Measurements from ENCODE around the gene DCDC2. TPM values are rescaled to one million over a fixed set of nuclear protein-coding genes. Genes with fewer than 3 reads are reported as not detected.
"Not testable (repeated sequence)": the region's sequence is repeated elsewhere in the genome, so short reads cannot be mapped to it uniquely, and the experiment has no call there.

DCDC2 gene
- total RNA-seq, 3 donors from 2014 or later = 0.20 TPM; not detected in 2

- no peak for ATAC-seq
- peaks cover 18% of the 10 kb centered on the region for H3K27me3 Mint-ChIP-seq (ENCODE audit: low read depth)
- no peaks in the 10 kb centered on the region for H3K4me1 Mint-ChIP-seq (ENCODE audit: low read depth)
- H3K36me3 Mint-ChIP-seq (ENCODE audit: insufficient read depth) = no peaks in the 10 kb centered on the region
- H3K4me3 Mint-ChIP-seq = no peak overlapping the region
- DNase-seq = no peak
- no peaks in the 10 kb centered on the region for H3K9me3 Mint-ChIP-seq
Observed at GRCh38 chr6:24323632-24324337, 34.1 kb downstream of the DCDC2 start.

- DNase-seq = no peak
- no peak for ATAC-seq
- H3K36me3 Mint-ChIP-seq (ENCODE audit: insufficient read depth) = no peaks in the 10 kb centered on the region
- no peak overlapping the region for H3K4me3 Mint-ChIP-seq
- peaks cover 21% of the 10 kb centered on the region for H3K27me3 Mint-ChIP-seq (ENCODE audit: low read depth)
- H3K9me3 Mint-ChIP-seq = no peaks in the 10 kb centered on the region
- no peaks in the 10 kb centered on the region for H3K4me1 Mint-ChIP-seq (ENCODE audit: low read depth)
Observed at GRCh38 chr6:24322924-24323323, 34.9 kb downstream of the DCDC2 start.

GRCh38 chr6:24322446-24322845, 35.4 kb downstream of the DCDC2 start:
- not testable (repeated sequence) for H3K9me3 Mint-ChIP-seq; H3K4me3 Mint-ChIP-seq; H3K4me1 Mint-ChIP-seq (ENCODE audit: low read depth); DNase-seq; H3K36me3 Mint-ChIP-seq (ENCODE audit: insufficient read depth); ATAC-seq
- peaks cover 21% of the 10 kb centered on the region for H3K27me3 Mint-ChIP-seq (ENCODE audit: low read depth)

- no peak for ATAC-seq
- H3K9me3 Mint-ChIP-seq = no peaks in the 10 kb centered on the region
- H3K27me3 Mint-ChIP-seq (ENCODE audit: low read depth) = peaks cover 21% of the 10 kb centered on the region
- no peak overlapping the region for H3K4me3 Mint-ChIP-seq
- no peaks in the 10 kb centered on the region for H3K36me3 Mint-ChIP-seq (ENCODE audit: insufficient read depth)
- H3K4me1 Mint-ChIP-seq (ENCODE audit: low read depth) = no peaks in the 10 kb centered on the region
- DNase-seq = no peak
Observed at GRCh38 chr6:24321538-24322162, 36.2 kb downstream of the DCDC2 start.

DNA sequence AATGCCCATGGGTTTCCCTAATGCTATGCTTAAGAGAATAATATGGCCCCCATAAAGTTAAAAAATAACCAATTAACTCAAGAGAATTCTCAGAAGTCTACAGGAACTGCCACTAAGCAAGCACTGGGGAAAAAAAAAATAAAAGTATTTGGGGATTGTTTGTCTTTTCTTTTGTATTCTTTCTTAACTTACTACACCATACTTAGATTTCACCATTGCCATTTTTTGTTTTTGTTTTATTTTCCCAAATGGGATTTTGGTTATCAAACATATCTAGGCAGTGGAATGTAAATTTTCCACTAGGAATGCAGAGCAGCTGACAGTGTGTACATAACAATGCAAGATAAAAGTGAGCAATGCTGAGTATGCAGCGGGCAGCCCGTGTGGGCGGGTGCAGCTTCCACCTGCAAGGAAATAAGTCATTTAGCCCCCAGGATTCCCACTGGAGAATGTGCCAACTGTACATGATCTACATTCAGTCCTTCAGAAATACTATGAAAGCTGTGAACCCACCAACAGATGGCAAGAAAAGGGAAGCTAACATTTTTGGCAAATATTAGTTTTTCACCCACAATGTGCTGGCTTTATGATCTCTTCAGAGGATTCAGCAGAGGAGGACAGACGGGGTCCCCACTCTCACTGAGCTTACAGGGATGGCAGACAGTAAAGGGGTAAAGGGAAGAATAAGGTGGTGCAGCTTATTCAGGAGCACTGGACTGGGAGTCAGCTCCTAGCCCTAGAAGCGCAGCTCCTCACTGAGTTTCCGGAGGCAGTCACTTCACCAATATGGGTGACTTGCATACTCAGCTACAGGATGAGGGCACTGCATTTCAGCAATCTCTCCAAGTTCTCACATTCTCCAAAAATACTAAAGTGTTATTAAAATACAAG, 44.4 kb downstream of the DCDC2 start:
- peaks cover 11% of the 10 kb centered on the region for H3K9me3 Mint-ChIP-seq

GRCh38 chr6:24311775-24312174, 46.1 kb downstream of the DCDC2 start:
- Mint-ChIP-seq H3K27me3 (ENCODE audit: low read depth) (peaks cover 16% of the 10 kb centered on the region), H3K9me3 (peaks cover 11% of the 10 kb centered on the region)
- not testable (repeated sequence) for H3K36me3 Mint-ChIP-seq (ENCODE audit: insufficient read depth); ATAC-seq; DNase-seq; H3K4me3 Mint-ChIP-seq; H3K4me1 Mint-ChIP-seq (ENCODE audit: low read depth)

More for the DNA sequence above, 44.4 kb downstream of the DCDC2 start:
- H3K4me1 Mint-ChIP-seq (ENCODE audit: low read depth) = no peaks in the 10 kb centered on the region
- no peak overlapping the region for H3K4me3 Mint-ChIP-seq
- ATAC-seq = no peak
- DNase-seq = no peak
- peaks cover 14% of the 10 kb centered on the region for H3K27me3 Mint-ChIP-seq (ENCODE audit: low read depth)
- H3K36me3 Mint-ChIP-seq (ENCODE audit: insufficient read depth) = no peaks in the 10 kb centered on the region

DNA sequence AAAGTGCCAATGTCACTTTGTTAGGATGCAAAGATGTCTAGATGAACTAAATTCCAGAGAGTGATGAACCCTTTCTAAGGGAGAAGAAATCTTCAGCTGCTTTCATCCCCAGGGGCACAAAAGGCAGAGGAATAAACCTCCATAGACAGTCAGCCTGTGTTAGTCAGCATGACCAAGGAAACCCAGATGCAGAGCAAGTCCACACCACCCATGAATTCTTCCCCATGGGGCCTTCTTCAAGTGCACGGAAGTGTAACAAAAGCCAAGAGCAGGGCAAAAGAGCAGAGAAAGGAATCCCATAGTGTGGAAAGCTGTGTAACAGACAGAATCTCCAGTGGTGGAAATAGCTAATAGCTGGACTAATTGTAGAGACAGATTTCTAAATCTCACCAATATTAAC, 50.0 kb downstream of the DCDC2 start:
- Mint-ChIP-seq H3K27me3 (ENCODE audit: low read depth) (peaks cover 6% of the 10 kb centered on the region), H3K36me3 (ENCODE audit: insufficient read depth) (no peaks in the 10 kb centered on the region), H3K4me1 (ENCODE audit: low read depth) (no peaks in the 10 kb centered on the region), H3K9me3 (peaks cover 11% of the 10 kb centered on the region), H3K4me3 (no peak overlapping the region)
- DNase-seq (no peak), ATAC-seq (no peak)

GRCh38 chr6:24306936-24307335, 50.9 kb downstream of the DCDC2 start:
- no peak overlapping the region for H3K4me3 Mint-ChIP-seq

GRCh38 chr6:24306038-24306437, 51.8 kb downstream of the DCDC2 start:
- H3K9me3 Mint-ChIP-seq = peaks cover 4% of the 10 kb centered on the region
- H3K36me3 Mint-ChIP-seq (ENCODE audit: insufficient read depth) = no peaks in the 10 kb centered on the region
- H3K4me1 Mint-ChIP-seq (ENCODE audit: low read depth) = no peaks in the 10 kb centered on the region
- ATAC-seq (no peak), DNase-seq (no peak)
- peaks cover 6% of the 10 kb centered on the region for H3K27me3 Mint-ChIP-seq (ENCODE audit: low read depth)
- H3K4me3 Mint-ChIP-seq = no peak overlapping the region

More at GRCh38 chr6:24306936-24307335, 50.9 kb downstream of the DCDC2 start:
- ATAC-seq = no peak
- no peak for DNase-seq
- Mint-ChIP-seq H3K27me3 (ENCODE audit: low read depth) (peaks cover 6% of the 10 kb centered on the region), H3K9me3 (peaks cover 8% of the 10 kb centered on the region), H3K36me3 (ENCODE audit: insufficient read depth) (no peaks in the 10 kb centered on the region), H3K4me1 (ENCODE audit: low read depth) (no peaks in the 10 kb centered on the region)

DNA sequence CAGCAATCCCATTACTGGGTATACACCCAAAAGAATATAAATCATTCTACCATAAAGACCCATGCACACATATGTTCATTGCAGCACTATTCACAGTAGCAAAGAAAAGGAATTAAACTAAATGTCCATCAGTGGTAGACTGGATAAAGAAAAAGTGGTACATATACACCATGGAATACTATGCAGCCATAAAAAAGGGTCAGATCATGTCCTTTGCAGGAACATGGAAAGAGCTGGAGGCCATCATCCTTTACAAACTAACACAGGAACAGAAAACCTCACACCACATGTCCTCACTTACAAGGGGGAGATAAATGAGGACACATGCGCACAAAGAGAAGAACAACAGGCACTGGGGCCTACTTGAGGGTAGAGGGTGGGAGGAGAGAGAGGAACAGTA, 60.9 kb downstream of the DCDC2 start:
- DNase-seq = no peak
- Mint-ChIP-seq H3K27me3 (ENCODE audit: low read depth) (peaks cover 15% of the 10 kb centered on the region), H3K4me1 (ENCODE audit: low read depth) (no peaks in the 10 kb centered on the region), H3K36me3 (ENCODE audit: insufficient read depth) (peaks cover 1% of the 10 kb centered on the region), H3K9me3 (peaks cover 17% of the 10 kb centered on the region), H3K4me3 (no peak overlapping the region)
- ATAC-seq = no peak

DNA sequence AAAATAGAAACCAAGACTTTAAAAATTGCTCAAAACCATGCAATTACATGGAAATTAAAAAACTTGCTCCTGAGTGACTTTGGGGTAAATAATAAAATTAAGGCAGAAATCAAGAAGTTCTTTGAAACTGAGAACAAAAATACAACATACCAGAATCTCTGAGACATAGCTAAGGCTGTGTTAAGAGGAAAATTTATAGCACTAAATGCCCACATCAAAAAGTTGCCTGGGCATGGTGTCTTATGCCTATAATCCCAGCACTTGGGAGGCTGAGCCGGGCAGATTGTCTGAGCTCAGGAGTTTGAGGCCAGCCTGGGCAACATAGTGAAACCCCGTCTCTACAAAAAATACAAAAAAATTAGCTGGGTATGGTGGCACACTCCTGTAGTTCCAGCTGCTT, 64.0 kb downstream of the DCDC2 start:
- H3K4me3 Mint-ChIP-seq = not testable (repeated sequence)
- Mint-ChIP-seq H3K9me3 (peaks cover 17% of the 10 kb centered on the region), H3K27me3 (ENCODE audit: low read depth) (peaks cover 15% of the 10 kb centered on the region)

GRCh38 chr6:24287239-24287638, 70.6 kb downstream of the DCDC2 start:
- no peak overlapping the region for H3K4me3 Mint-ChIP-seq
- DNase-seq (no peak), ATAC-seq (no peak)
- no peaks in the 10 kb centered on the region for H3K36me3 Mint-ChIP-seq (ENCODE audit: insufficient read depth)
- no peaks in the 10 kb centered on the region for H3K9me3 Mint-ChIP-seq
- peaks cover 8% of the 10 kb centered on the region for H3K4me1 Mint-ChIP-seq (ENCODE audit: low read depth)
- no peaks in the 10 kb centered on the region for H3K27me3 Mint-ChIP-seq (ENCODE audit: low read depth)

More for the DNA sequence above, 64.0 kb downstream of the DCDC2 start:
- H3K36me3 Mint-ChIP-seq (ENCODE audit: insufficient read depth); ATAC-seq; H3K4me1 Mint-ChIP-seq (ENCODE audit: low read depth); DNase-seq: not testable (repeated sequence)

DNA sequence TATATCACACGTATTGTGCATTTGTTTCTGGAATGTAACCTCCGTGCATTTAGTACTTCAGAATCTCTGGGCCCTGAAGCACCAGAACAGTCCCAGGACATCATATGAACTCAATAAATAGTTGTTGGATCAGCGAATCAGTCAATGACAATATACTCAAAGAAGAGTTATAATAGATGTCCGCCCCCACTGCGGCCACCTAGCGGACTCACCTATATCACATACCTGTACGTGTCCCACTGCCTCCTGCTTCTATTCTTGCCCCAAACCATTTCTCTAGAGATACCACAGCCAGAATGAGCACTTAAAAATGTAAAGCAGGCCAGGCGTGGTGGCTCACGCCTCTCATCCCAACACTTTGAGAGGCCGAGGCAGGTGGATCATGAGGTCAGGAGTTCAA, 73.9 kb downstream of the DCDC2 start:
- no peaks in the 10 kb centered on the region for H3K36me3 Mint-ChIP-seq (ENCODE audit: insufficient read depth)
- DNase-seq (no peak), ATAC-seq (no peak)
- peaks cover 8% of the 10 kb centered on the region for H3K4me1 Mint-ChIP-seq (ENCODE audit: low read depth)
- peaks cover 9% of the 10 kb centered on the region for H3K27me3 Mint-ChIP-seq (ENCODE audit: low read depth)
- no peaks in the 10 kb centered on the region for H3K9me3 Mint-ChIP-seq
- no peak overlapping the region for H3K4me3 Mint-ChIP-seq
